GM08714 (cell line): ENCODE data around the gene HJURP.

Experiments
- H3K4me3 ChIP-seq: fragments of 200-500 bp; sonication (Bioruptor generic); 2 replicates; pipeline ENCODE4 v1.5.1; 2014; ENCODE audit warnings: mild to moderate bottlenecking, low read length, inconsistent platforms
- ZNF274 ChIP-seq: IDR thresholded peaks from 2 replicates; pipeline ENCODE4 v1.6.1; 2012; ENCODE audit warnings: mild to moderate bottlenecking, low read depth, low read length

The HJURP gene

DNA sequence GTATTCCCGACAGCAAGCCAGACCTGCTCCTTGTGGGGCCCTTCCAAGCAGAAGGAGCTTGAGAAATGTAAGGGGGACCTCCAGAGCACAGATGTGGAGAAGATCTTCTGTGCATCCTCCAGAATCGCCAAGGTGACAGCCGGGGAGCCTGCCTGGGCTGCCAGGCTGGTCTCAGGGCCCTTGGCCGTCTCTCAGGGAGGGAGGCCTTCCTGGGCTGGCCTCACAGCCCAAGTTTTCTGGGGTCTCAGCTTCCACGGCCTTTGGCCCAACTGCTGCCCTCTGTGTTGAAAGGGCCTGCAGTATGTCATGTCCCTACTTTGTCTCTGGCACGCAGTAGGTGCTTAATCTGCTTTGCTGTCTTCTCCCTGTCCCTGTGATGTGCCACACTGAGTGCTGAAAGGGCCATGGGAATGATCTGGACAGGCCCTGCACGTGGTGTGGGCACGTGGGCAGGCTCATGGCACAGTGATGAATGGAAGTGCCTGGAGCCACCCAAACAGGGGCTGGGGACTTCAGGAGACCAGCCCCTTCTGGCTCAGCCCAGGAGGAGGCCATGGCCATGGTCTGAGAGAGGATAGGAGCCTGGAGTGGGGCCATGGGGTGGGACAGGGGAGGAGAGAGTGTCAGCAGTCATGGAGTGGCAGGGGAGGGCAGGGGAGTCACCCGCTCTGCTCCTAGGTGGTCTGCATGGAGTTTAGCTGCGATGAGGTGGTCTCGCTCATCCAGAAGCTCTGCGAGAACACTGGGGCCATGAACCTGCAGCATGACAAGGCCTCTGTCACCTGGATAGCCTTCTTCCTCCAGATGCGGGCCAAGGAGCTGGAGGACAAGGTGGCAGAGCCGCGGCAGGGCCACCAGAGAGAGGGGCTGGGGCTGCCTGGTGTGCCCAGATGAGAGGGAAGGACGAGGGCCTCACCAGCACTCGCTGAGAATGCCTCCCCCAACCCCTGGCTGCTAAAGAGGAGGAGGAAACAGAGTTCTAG lies 35.4 kb downstream of the HJURP start:
- no peak overlapping the region for H3K4me3 ChIP-seq
- TF ChIP-seq ZNF274, result no peak

DNA sequence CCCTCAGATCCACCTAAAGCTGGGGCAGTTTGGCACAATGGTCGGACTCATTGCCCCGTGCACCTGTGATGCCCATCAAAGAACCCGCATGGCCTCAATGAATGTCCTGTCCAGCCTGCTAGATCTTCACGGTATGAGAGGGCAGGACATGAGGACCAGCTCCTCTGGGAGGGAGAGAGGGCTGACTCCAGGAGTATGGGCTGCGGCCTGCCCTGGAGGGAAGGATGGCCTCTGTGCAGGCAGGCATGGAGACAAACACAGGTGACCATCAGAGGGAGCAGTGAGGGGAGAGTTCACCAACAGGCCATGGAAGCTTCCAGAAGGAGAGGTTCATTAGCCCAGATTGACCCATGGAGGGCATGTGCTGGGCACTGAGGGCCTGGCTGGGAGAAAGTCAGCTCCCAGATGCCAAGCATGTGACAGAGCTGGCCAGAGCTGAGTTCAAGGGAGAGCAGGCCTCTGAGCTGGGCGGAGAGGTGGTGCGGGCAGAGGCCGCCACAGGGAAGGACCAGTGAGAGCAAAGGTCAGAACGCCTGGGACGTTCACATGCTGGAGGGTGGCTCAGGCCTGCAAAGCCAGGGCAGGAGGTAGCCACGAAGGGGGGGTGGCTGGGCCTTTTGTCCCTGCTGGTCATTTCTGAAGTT lies 36.2 kb downstream of the HJURP start:
- no peak for TF ChIP-seq ZNF274
- H3K4me3 ChIP-seq, result no peak overlapping the region

DNA sequence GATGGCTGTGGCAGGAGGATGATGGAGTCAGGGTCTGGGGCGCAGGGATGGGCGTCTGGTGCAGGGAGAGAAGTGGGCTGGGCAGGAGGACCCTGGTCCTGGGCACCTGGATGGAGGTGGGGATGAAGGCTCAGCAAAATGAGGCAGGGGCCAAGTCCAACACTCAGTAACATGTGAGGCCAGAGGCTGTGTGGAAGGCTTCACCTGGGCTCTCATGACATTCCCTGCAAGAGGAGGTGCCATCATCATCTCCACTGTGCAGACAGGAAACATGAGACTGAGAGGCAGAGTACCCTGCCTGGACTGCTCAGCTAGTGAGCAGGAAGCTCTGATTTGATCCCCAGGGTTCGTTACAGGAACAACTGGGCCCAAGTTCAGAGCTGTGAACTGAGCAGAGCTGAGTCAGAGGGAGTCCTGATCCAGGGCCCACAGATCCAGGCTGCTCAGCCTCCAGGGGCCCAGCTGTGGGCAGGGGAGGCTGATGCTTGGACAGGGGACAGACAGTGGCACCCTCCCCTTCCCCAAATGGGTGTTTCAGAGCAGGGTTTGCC lies 36.9 kb downstream of the HJURP start:
- H3K4me3 ChIP-seq, result no peak overlapping the region
- no peak for TF ChIP-seq ZNF274

DNA sequence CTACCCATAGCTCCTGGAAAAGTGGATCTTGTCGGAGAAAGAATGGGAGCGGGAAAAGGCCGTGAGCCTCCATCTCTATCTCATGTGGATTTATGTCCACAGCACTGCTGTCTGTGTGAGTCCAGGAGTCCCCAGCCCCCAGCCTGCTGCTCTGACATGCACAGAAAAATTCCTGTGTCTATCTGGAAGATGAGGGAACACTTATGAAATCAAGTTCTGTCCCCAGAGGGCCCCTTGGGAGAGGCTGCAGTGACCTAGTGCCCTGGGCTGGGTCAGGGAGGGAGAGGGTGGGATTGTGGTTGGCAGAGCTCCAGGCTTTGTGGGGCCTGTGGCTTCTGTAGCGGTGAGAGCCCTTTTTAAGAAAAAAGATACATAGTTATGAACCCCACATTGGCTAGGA lies 37.6 kb downstream of the HJURP start:
- H3K4me3 ChIP-seq, result no peak overlapping the region
- no peak for TF ChIP-seq ZNF274

DNA sequence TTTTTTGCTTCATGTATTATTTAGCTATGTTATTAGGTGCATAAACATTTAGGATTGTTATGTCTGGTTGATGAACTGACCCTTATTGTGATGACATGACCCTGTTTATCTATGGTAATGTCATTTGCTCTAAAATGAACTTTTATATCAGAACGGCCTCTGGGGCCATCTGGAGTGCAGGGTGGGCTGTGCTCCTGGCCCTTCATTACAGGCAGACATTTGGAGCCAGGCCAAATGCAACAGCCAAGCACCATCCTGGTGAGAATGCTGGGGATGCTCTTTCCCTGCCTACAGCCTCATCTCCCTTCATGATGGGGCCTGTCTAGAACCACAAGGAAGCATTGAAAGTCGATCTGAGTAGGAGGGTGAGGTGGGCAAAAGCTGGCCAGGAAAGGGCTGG lies 38.0 kb downstream of the HJURP start:
- no peak overlapping the region for H3K4me3 ChIP-seq
- TF ChIP-seq ZNF274, result no peak

DNA sequence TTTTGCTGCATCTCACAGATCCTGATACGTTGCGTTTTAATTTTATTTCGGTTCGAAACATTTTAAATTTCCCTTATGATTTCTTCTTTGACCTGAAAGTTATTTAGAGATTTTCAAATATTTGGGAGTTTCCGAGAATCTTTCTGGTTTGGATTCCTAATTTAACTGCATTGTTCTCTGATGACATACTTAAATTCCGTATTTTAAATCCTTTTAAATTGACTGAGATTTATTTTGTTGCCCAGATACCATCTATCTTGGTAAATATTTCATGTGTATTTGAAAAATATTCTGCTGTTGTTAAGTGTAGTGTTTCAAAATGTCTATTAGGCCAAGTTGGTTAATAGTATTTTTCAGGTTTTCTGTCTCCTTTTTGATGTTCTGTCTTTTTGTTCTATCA lies 38.5 kb downstream of the HJURP start:
- TF ChIP-seq ZNF274, result no peak
- H3K4me3 ChIP-seq, result no peak overlapping the region

DNA sequence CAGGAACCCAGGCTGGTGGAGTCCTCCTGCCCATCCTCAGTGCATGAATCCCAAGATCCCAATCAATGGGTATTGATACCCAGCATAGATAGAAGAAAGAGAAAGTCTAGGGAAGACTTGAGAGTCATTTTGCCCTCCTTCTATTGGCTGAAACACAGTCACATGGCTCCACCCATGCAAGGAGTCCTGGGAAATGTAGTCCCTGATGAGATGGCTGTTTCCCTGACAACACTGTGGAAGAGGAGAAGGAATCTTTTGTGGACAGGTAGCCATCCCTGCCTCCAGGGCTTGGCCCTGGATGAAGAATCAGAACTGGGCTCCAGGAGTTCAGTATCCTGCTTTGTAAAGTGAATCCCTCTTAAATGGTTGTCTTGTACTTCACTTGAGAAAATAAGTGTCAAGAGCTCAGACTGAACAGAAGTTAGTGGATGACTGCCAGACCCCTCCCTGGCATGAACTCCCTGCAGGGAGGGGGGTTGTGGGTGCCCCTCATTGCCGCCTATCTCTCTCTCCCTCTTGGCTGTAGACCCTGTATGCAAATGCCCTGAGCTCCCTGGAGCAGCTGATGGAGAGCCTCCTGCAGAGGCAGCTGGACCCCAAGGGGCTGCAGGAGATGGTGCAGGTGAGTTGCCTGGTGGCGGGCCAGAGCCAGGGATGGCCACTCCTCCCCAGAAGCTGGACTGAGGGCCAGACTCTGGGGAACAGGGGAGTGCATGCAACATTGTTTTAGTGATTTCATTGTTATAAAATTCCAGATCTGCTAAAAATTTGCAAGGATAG lies 40.1 kb downstream of the HJURP start:
- H3K4me3 ChIP-seq, result no peak overlapping the region
- TF ChIP-seq ZNF274, result no peak

DNA sequence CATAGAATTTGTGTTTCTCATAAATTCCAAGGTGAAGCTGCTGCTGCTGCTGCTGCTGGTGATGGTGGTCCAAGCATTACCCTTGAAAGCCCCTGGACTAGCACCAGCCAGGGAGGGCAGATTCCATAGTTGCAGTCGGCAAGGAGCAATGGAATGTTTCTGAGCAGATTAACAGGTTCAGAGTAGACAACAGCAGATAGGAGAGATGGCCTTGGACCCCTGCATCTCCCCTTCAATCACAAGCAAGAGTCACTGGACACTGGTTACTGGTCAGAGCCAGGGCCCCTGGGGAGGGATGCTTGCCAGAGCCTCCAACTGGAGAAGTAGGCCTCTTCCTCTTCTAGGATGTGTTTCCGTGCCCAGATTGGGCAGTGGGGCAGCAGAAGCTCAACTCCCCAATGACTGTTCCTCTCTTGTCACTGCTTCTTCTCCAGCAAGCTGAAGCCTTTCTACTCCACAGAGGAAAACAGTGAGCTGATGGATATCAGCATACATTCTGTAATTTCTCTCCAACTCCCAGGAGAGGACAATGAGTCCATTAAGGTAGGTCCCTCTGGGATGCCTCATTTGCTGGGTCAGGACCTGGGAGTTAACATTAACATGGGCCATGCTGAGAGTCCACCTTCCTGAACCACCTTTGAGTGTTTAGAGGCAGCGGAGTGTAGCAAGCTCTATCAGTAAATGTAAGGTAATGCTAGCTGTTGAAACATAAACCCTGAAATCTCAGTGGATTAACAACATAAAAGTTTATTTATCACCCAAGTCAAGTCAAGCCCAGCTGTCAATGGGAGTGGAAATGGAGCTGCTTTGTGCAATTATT lies 40.9 kb downstream of the HJURP start:
- TF ChIP-seq ZNF274, result no peak

DNA sequence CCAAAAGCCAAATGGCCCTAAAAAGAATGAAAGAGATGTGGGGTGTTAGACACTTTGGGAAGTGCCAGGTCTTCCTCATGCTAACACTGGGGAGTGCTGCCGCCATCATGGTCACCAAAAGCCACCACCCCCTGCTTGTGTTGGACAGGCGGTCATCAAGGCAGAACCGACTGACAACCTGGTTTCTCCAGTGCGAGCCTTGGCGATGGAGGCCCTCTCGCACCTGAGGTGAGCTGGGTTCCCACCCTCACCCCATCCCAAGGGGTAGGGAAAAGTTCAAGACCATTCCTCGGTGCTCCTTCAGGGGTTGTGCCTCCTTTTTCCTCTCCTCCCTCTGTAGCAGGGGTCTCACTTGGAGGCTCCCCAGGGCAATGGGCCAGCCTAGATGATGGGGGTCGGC lies 42.6 kb downstream of the HJURP start:
- no peak for TF ChIP-seq ZNF274
- H3K4me3 ChIP-seq, result no peak overlapping the region

More for the DNA sequence above, 40.9 kb downstream of the HJURP start:
- H3K4me3 ChIP-seq, result no peak overlapping the region

DNA sequence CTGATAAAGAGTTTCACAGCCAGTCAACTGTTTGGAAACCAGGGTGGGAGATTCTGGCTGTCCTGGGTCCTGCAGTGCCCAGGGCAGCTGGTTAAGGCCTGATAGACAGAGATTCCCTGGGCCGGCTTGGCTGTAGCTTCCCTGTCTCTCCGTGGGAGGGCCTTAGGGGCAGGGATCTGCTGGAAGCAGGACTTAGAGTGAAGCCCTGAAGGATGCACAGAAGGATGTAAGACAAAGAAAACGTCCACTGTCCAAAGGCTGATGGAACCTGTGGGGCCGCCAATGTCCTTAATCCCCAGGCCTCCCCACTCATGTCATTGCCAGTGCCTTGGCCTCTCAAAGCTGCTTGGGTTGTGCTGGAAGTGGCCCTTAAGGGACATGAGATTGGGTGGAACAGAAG lies 43.2 kb downstream of the HJURP start:
- TF ChIP-seq ZNF274, result no peak
- no peak overlapping the region for H3K4me3 ChIP-seq

DNA sequence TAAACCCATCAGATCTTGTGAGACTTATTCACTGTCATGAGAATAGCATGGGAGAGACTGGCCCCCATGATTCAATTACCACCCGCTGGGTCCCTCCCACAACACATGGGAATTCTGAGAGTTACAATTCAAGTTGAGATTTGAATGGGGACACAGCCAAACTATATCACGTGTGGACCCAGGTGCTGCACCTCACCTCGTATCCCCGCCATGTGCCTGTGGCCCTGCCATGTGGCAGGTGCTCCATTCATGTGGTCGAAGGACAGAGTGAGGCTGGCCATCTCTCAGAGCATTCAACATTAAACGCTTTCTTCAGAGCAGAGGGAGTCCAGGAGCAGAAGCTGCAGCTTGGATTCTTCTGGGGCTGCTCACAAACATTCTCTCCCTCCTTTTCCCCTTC lies 44.0 kb downstream of the HJURP start:
- no peak for TF ChIP-seq ZNF274
- no peak overlapping the region for H3K4me3 ChIP-seq

DNA sequence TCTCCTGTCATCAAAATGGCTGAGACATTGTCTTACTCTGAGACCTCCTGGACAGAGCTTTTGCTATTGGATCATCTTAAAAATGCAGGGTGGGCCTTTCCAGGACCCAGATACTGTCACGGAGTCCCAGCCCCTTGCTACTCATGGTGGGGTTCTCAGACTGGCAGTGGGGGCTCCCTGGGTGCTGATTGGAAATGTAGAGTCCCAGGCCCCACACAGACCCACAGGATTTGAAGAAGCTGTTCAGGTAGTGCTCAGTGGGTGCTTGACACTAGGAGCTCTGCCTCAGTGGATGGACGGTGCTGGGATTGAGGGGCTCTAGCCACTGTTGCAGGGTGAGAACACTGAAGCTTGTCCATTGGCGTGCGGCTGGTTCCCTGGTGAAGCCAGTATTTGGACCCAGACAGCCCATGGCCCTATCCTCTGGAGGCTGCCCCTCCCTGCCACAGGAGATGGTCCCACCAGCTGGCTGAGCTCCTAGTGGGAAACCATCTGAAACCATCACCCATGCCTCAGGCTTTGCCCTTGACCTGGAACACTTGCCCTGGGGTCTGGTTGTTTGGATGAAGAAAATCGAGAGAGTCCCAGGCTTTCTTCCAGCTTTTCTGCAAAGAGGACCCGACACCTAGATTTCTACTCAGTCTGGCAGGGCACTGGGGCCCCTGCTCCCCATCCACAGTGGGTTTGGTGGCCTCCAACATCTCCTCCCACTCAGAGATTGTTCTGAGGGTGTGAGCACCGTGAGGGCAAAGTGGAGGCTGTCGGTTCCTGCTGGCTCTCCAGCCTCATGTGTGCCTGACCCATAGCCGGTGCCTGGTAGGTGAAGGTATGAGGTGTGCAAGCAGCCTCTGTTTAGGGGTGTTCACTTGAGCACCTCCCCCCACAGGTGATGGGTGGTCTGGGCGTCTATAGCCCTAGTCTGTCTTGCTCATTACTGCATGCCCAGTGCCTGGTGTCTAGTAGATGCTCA lies 46.1 kb downstream of the HJURP start:
- TF ChIP-seq ZNF274, result no peak
- no peak overlapping the region for H3K4me3 ChIP-seq

DNA sequence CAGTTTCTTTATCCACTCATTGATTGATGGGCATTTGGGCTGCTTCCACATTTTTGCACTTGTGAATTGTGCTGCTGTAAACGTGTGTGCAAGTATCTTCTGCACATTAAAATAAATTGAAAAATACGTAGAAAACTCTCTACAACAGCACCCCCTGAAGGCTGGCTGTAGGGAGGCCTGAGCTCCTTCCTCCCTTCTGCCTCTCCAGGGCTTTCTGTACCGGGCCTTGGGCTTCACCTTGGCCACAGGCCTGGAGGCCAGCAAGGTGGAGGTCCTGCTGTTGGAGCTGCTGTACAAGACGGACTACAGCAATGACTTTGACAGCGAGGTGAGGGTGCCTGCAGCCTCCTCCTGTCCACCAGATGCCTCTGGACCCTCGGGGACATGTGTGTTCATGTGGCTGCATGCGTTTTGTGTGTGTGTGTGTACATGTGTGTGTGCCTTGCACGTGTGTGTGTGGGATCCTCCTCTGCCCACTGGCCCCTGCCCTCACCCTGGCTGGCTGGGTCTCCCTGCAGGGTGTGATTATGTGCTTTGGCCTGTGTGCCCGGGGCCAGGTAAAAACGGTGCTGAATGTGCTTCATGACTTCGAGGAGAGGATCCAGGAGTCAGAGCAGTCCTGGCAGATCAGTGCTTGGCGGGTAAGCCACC lies 47.0 kb downstream of the HJURP start:
- no peak for TF ChIP-seq ZNF274
- no peak overlapping the region for H3K4me3 ChIP-seq
